Erythroblast (primary cell): ENCODE data around the gene RIPOR2.

Source experiments
- GATA1 ChIP-seq: IDR thresholded peaks from 2 replicates; pipeline ENCODE4 v1.6.1; 2011; ENCODE audit warnings: low read depth, mild to moderate bottlenecking, control low read depth, low read length, moderate library complexity
- POLR2A ChIP-seq: IDR thresholded peaks from 2 replicates; pipeline ENCODE4 v1.6.1; 2011; ENCODE audit warnings: mild to moderate bottlenecking, low read length

GRCh38 chr6:24763578-24763977 lies 172.2 kb downstream of the RIPOR2 start:
- TF ChIP-seq POLR2A (no peak), GATA1 (no peak)
